HG02763 (cell line): ENCODE data around the gene HOXB3.

Experiments used
- ATAC-seq: cut with Tn5 transposase; IDR thresholded peaks from one replicate; pipeline ENCODE4 v1.9.1; 2021; ENCODE audit warnings: mild to moderate bottlenecking, moderate library complexity; ENCODE audit not compliant: unreplicated experiment

HOXB3 gene

GRCh38 chr17:48571826-48572417 lies 18.1 kb downstream of the HOXB3 start:
- ATAC-seq: no peak

DNA sequence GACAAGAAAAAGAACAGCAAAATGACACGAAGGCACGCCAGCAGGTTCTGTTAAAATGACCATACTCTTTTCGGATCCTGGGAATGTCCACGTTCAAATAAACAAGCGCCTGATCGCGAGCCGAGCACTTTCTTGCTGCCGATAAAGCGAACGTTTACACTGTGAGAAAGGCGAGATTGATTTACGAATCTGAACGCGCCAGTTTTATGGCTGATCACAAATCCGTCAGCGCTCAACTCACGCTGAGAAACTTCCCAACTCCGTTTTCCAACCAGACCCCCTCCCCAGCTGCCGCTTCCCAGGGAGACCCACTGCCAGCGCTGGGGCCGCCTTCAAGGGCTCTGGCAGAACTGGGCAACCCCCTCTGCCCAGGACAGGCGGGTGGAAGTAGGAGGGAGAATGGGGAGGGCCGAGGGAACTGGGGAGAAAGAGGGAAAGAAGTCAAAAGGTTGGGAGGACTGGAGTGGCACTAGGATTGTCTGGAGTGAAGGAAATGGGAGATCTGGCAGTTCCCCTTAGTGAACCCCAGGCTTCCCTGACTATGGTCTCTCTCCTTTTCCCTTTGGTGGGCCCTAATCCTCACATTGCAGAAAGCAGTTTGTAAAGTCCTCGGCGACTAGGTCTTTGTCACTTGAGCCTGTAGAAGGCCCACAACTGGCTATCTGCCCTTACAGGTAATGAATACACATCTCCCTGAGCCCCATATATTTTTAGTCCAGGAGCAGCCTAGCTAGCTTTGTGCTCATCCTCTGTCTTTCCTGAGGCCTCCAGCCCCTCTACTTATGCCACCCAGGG lies 18.8 kb downstream of the HOXB3 start:
- ATAC-seq: no peak

GRCh38 chr17:48570325-48571023 lies 19.6 kb downstream of the HOXB3 start:
- no peak for ATAC-seq

GRCh38 chr17:48569674-48570324 lies 20.2 kb downstream of the HOXB3 start:
- ATAC-seq: no peak

DNA sequence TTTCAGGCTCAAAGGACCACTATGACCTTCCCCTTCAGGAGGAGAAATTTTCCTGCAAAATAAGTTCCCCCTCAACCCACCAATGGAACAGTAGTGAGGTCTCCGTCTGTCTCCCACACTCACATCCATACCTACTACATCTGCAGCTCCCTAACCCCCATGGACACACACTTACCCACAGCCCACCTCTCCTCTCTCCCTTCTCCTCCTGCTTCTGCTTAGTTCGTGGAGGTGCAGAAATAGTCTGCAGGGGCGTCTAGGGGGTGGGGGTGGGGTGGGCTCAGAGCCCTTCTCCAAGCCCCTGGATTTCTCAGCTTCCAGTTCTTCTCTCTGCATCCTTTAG lies 20.8 kb downstream of the HOXB3 start:
- no peak for ATAC-seq

DNA sequence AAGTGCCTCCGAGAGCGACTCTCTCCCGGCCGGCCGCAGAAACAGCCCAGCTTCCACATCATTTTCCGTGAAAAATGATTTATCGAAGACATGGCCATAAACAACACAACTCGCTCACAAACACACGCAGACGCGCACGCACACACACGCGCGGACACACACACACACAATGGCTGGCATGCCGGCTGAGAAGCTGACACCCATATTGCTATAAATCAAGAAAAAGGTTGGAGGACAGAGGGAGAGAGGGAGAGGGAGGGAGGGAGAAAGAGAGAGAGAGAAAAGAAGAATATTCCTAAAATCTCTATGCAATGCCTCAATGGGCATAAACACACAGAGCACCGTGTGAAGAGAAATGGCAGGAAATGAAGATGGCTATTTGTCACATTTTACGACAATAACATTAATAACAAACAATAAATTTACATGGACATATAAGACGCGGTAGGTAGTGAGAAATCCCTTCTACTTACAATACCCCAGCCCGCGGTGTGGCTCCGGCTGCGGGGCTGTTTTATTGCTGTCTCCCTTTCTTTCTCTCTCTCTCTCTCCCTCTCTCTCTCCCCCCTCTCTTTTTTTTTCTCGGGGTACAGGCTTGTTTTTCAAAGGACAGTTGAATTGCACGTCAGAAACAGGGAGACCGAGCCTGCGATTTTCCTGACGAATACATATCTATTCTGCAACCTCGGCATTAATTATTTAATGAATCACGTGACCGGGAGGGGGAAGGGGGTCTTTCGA lies 21.4 kb downstream of the HOXB3 start:
- no peak for ATAC-seq

- ATAC-seq: no peak
Observed at GRCh38 chr17:48567646-48568354, 22.2 kb downstream of the HOXB3 start.

GRCh38 chr17:48567209-48567608 lies 22.8 kb downstream of the HOXB3 start:
- no peak for ATAC-seq

GRCh38 chr17:48566717-48567116 lies 23.3 kb downstream of the HOXB3 start:
- ATAC-seq: no peak

DNA sequence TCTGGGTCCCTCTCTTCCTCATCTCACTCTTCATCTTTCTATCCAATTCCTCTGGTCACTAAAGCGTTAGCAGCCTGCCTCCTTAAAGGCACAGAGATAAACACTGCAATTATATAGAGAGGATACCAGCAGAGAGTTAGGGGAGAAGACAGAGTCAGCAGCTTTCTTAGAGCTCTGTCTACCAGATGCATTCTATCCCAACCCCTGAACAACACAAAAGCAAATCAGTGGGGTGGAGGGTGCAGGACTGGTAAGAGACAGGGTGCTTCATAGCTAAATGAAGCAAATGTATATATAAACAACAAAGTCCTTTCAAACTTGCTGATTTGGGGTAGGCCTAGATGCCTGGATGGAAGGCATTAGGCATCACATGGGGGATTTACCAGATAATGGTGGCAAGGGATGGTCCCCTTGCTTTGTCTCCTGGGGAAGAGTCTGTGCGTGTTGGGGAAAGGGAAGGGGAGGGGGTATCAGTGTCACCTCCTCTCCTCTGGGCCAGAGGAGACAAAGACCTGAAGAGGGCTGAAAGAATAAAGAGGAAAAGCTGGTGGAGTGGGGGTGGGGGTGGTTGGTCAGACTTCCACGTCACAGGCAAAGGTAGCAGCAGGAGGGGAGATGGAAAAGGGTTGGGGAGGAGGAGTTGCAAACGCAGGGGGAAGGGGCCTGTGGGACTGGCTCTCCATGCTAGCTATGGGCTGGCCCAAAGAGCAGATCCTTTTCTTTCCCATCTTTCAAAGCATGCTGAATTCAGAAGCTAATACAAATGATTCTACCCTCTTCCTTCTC lies 23.9 kb downstream of the HOXB3 start:
- no peak for ATAC-seq

GRCh38 chr17:48565022-48565554 lies 25.0 kb downstream of the HOXB3 start:
- ATAC-seq: no peak

GRCh38 chr17:48564188-48565021 lies 25.6 kb downstream of the HOXB3 start:
- no peak for ATAC-seq

- no peak for ATAC-seq
Observed at GRCh38 chr17:48563867-48564187, 26.2 kb downstream of the HOXB3 start.

DNA sequence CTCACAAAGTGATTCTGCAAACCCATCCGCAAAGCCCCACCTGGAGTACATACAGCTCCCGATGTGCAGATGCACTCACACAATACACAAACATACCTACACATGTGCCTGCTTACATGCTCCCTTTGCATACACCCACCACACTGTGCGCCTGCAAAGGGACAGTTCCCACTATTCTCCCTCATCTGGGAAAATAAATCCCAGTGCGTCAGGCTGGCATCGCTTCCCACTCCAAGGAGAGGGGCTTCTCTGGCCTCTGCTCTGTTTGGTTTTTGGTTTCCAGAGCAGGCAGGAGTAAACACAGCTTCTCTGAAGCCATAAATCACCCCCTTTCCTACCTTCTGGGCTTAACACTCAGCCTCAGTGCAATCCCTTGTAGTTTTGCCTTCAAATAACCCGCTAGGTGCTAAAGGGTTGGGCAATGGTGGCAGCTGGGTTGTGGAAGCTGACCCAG lies 26.6 kb downstream of the HOXB3 start:
- no peak for ATAC-seq

DNA sequence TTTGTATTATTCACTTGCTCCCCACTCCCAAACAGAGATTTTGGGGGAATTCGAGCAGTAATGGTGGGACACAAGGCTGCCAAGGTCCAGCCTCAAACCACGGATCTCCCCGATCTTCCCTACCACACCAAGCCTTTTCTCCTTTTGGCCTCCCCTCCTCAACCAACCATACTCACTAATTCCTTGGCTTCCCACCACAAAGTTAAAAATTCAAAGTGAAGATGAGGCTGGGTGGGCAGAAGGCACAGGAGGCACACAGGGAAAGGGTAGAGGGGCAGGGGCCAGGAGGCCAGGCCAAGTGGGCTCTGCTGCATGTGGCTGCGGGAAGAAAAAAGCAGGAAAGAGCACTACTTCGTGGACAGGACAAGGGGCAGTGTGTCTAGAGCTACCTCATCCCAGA lies 27.1 kb downstream of the HOXB3 start:
- no peak for ATAC-seq

DNA sequence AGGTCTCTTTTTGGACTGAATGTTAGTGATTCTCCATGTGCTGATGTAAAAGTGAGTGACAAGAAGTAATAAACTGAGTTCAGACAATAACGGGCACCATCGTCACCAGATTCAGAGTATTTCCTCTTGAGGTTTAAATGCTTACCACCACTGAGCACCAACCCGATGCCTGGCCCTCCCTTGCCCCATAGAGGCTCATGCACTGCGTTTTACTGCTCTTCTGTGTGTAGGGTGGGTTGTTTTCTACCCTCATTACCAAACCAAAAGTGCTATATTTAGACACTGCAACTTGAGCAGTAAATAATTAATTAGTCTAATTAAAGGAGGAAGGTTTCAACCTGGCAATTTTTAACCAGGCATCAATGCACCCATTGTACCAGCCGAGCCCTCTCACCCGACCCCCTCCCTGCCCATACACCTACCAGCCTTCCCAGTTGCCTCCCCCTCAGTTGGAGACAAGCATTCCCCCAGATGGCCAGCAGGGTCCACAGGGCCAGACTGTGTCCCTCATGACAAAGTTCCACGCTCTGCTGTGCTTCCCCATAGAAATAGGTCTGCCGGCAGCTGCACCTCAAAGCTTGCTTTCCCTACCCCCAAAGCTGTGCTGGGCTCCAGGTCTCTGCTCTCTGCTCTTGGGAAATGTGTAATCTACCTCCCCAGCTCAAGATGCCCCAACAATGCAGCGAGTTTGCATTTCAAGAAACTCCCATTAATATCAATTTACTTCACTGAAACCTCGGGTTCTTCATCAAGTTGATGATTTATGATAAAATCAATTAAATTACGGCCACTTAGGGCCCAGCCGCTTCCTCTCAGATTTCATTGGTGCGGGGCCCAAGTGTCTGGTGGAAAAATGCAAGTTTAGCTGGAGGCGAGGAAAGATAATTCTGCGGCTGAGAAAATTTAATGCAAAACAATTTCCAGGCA lies 27.9 kb downstream of the HOXB3 start:
- peak; percentile 41 for ATAC-seq
